Progenitor cell of endocrine pancreas (in vitro differentiated cells): ENCODE data around the gene CYB561. TPM values are rescaled to one million over a fixed set of nuclear protein-coding genes. Genes with fewer than 3 reads are reported as not detected.
A peak's percentile ranks its signal among the peaks of the same experiment; 100 is the strongest.

ENCODE experiments used
- DNase-seq: peaks from one replicate; pipeline ENCODE4 v3.0.0; 2021; ENCODE audit warnings: low spot score; ENCODE audit not compliant: unreplicated experiment
- H3K27ac Mint-ChIP-seq: 2 replicates; pipeline ENCODE4 v1.8.0; 2021; ENCODE audit warnings: mild to moderate bottlenecking, moderate library complexity, mixed read lengths
- H3K27me3 Mint-ChIP-seq: 2 replicates; pipeline ENCODE4 v1.8.0; 2021; ENCODE audit warnings: mixed read lengths
- H3K36me3 Mint-ChIP-seq: 2 replicates; pipeline ENCODE4 v1.8.0; 2022; ENCODE audit warnings: mixed read lengths; ENCODE audit not compliant: insufficient read depth
- H3K4me1 Mint-ChIP-seq: 2 replicates; pipeline ENCODE4 v1.8.0; 2021; ENCODE audit warnings: low read depth, mixed read lengths
- H3K4me3 Mint-ChIP-seq: 2 replicates; pipeline ENCODE4 v1.8.0; 2021; ENCODE audit warnings: low read depth, mild to moderate bottlenecking, moderate library complexity, mixed read lengths
- H3K9me3 Mint-ChIP-seq: 2 replicates; pipeline ENCODE4 v1.8.0; 2021; ENCODE audit warnings: low read depth, mixed read lengths
- CTCF ChIP-seq: fragments of 200-600 bp; sonication (generic); IDR thresholded peaks from one replicate; pipeline ENCODE4 v1.5.0; 2021; ENCODE audit warnings: antibody characterized with exemption, mild to moderate bottlenecking; ENCODE audit not compliant: unreplicated experiment
- total RNA-seq: library from RNA; stranded (reverse); gene quantifications from 2 replicates; pipeline ENCODE4 v1.2.1, GENCODE V29; 2021

Gene CYB561
- total RNA-seq, 1 donor from 2014 or later, result 34.5 TPM

GRCh38 chr17:63478814-63479494 is 32.8 kb upstream of the CYB561 start:
- peak; percentile 69 for DNase-seq
- Mint-ChIP-seq H3K36me3 (no peaks in the 10 kb centered on the region), H3K4me3 (no peak overlapping the region), H3K27me3 (peaks cover 29% of the 10 kb centered on the region), H3K9me3 (no peaks in the 10 kb centered on the region), H3K27ac (no peak overlapping the region), H3K4me1 (peaks cover 7% of the 10 kb centered on the region)
- TF ChIP-seq CTCF, result peak; percentile 75

DNA sequence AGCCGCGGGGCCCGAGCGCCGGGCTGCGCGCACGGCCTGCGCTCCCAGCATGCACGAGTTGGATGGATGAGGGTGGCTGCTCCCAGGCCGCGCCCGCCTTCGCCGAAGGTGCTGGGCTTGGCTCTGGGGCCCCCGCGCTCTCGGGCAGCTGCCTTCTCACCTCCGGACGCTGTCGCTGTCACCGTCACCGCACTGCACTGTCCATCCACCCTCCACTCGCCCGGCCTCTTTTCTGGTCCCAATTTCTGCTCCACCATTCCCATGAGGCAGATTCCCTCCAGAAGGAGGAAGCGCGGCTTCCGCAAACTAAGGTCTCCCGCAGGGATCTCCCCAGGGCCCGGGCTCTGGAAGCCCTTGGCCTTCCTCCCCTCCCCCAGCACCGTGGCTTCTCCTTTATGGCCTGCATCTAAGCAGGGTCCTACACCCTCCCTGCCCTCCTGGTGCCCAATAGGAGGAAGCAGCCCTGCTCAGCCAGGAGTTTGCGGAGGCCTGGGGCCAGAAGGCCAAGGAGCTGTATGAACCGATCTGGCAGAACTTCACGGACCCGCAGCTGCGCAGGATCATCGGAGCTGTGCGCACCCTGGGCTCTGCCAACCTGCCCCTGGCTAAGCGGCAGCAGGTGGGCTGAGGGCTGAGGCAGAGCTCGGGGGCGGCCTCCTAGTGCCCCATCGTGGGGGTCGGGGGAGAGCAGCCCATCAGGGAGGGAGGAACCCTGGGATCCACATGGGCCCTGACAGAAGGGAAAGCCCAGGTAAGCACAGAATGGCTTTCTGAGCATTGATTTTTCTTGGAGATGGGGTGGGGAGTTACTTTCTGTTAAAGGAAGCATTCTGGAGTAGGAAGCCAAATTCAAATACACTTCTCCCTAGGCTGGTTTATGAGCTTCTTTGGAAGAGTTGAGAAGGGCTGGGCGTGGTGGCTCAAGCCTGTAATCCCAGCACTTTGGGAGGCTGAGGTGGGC is 31.7 kb upstream of the CYB561 start:
- Mint-ChIP-seq H3K36me3 (no peaks in the 10 kb centered on the region), H3K4me1 (peaks cover 7% of the 10 kb centered on the region), H3K4me3 (peak overlapping the region; percentile 80), H3K9me3 (no peaks in the 10 kb centered on the region), H3K27me3 (peaks cover 29% of the 10 kb centered on the region), H3K27ac (peak overlapping the region; percentile 33)
- DNase-seq, result no peak
- no peak for TF ChIP-seq CTCF

GRCh38 chr17:63476854-63477479 is 30.9 kb upstream of the CYB561 start, which contains the start of gene ACE:
Gene ACE, plus strand, starts transcription at chr17:63477061. Its CDS starts 34 bp downstream, at chr17:63477095.
- peak; percentile 44 for DNase-seq
- Mint-ChIP-seq H3K9me3 (no peaks in the 10 kb centered on the region), H3K36me3 (no peaks in the 10 kb centered on the region), H3K4me1 (peaks cover 7% of the 10 kb centered on the region), H3K4me3 (peak within 1 kb of the TSS; percentile 80), H3K27me3 (peaks cover 29% of the 10 kb centered on the region), H3K27ac (peak within 1 kb of the TSS; percentile 14)
- TF ChIP-seq CTCF, result peak; percentile 18

GRCh38 chr17:63476459-63476853 is 30.4 kb upstream of the CYB561 start:
- no peak for TF ChIP-seq CTCF
- Mint-ChIP-seq H3K27me3 (peaks cover 29% of the 10 kb centered on the region), H3K27ac (no peak overlapping the region), H3K36me3 (no peaks in the 10 kb centered on the region), H3K4me1 (peaks cover 7% of the 10 kb centered on the region), H3K9me3 (no peaks in the 10 kb centered on the region), H3K4me3 (peak overlapping the region; percentile 65)
- DNase-seq, result peak; percentile 31
